ENCODE measurements around the gene S100A5.

Gene S100A5

DNA sequence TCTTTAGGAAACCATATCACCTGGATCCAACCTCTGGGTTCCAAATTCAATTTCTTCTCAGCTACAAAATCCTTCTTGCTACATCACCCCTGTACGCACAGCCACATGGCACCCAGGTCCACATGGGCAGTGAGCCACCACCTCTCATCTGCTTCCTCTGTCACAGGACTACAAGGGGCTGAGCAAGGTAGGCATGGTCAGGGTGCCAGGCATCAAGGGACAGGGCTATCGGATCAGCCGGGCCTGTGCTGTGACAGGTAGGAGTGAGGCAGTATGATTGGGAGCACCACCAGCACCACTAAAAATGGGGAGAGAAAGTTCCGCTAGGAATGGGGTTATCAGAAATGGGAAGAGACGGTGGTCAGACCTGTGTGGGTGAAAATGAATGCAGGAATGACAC is 34.3 kb downstream of the S100A5 start:
- no peak for DNase-seq

DNA sequence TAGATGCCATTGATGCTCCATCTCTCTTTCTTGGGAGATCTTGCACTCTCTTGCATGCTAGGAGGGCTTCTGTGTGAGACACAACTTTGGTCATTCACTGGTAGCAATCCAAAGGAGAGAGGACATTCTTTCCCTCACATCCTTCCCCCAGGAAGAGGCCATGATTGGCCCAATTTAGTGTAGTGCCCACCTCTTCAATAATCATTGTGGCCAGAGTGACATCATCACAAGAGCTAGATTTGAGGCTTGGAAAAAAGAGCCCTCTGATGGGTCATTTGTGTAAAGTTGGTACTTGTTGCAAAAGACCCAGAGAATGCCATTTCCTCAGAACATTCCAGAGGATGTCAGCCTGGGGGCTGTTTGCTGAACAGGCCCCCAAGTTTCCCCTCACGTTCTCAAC is 35.2 kb downstream of the S100A5 start:
- peak; percentile 32 for DNase-seq

DNA sequence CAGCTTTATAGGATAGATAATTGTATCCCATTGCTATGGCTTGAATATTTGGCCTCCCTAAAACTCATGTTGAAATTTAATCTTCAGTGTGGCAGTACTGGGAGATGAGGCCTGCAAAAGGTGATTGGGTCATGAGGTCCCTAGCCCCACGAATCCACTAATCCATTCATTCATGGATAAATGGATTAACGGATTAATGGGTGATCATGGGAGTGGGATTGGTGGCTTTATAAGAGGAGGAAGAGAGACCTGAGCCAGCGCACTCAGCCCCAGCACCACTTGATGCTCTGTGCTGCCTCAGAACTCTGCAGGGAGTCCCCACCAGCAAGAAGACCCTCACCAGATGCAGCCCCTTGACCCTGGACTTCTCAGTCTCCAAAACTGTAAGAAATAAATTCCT is 37.0 kb downstream of the S100A5 start:
- DNase-seq = no peak

DNA sequence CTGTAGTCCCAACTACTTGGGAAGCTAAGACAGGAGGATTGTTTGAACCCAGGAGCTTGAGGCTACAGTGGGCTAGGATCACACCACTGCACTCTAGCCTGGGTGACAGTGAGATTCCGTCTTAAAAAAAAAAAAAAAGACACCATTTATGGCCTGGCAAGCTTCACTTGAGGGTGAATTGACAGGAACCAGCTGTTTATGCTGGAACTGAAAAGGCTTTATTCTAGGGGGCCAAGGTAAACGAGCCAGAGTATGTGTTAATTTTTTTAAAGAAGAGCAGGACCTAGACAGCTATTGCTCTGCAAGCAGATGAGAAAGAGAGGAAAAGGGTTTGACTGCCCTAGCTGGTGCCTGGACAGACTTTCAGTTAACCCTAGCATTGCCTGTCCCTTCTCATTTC is 42.0 kb downstream of the S100A5 start:
- DNase-seq = no peak

DNA sequence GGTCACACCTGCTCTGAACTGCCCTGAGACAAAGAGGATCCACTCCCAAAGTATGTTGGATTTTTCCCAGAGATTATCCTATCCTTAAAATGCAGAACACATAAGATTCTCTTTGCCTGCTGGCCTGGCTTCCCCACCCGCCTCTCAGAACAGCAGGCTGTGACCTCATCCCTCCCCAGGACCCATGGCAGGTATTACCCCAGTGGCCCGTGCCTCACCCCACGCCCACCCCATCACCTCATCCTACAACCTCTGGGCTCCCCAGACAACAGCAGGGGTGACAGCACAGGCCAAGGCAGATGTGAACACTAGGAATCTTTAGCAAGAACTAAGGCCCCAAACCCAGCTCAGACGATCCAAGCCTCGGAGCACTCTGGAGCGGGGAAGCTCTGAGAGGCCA is 45.2 kb downstream of the S100A5 start:
- DNase-seq = no peak

DNA sequence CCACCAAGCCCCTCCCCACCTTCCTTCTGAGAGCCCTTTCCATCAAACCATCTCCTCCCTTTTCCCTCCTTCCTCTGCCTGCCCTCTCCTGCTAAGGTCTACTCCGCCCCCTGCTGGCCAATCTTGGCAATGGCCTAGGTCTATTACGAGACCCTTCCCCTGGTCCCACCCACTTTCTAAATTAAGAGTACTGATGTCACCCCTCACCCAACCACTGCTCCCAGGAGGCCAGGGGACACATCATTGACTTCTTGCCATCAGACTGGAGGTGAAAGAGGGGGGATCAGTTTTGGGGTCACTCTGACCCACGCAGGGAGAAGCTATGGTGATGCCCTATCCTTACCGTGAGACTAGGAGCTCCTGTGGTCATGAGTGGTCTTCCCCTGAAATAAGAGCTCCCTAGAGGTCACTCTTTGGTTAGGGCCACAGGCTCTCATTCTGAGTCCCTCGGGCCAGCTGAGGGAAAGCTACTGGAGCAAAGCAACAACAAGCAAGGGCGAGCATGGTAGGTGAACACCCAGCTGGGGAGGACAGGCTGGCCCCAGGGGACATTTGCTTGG is 45.7 kb downstream of the S100A5 start:
- peak; percentile 66 for DNase-seq

DNA sequence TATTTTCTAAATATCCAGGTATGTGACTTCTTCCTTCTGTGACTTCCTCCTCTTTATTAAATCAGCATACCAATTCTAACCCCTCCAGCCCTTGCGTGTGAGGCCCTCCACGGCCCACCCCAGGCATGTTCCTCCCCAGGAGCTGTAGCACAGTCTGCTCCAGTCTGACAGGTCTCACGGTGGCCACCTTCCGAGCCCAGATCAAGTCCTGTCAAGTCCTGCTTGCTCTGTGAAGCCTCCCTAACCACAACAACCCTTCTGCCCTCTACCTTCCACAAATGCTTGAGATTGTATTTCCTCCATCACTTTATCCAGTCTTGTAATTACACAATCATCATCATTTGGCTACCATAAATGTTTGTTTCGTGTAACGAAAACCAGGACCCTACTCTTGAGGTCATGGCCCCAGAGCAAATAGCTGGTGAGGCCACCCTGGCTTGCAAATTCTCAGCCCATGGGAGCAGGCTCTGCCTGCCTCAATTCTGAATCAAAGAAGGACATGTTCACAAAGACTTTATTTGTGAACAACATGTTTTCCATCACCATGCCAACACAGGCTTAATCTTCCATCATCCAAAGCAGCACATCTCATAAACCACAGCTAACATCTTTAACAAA is 47.3 kb downstream of the S100A5 start:
- no peak for DNase-seq

DNA sequence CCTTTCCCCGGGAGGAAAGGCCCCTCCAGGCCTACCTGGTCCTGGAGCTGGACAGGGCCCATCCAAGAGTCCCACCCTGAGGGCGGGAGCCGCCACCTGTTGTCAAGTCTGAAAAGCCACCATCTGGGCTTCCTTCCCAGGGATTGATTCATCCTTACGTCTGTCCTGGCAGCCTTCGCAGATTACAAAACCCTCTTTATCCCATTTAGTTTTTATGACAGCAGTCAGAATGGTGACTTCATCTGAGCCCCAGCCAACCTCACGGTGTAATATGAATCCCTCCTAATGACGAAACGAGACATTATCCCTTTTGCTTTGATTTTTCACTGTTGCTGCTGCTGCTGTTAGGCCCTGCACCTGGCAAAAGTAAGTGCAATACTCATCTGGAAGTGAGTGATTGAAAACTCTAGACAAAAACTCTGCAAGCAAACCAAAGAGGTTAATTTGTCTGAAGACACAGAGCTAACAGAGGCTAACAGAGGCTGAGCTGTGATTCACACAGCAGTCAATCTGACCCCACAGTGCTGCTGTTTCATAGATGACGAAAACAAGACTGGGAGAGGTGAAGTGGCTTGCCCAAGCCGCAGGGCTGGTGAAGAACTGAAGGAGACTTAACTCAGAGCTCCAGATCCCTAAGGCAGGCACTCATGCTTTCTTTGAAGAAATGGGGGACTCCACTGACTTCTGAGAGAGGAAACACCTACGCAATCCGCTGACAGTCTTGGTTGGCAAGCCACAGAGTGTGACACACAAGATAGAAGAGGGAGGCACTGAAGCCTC is 50.3 kb downstream of the S100A5 start:
- DNase-seq = peak; percentile 63

DNA sequence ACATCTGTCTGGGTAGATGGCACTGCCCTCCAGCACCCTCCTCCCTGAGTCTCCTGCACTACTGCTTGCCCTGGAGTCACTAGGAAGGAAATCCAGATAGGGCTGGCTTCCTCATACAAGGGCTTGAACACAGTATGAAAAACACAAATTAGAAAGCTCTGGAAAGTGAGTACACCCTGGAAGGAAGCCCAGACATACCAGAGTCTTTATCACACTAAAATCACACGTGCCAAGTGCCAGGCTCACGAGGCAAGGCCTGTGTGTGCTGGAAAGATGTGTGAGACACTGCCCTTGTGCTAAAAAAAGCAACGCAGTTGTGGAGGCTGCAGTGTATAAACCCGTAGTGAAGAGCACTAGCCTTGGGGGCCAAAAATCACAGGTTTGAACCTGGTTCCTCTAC is 52.0 kb downstream of the S100A5 start:
- DNase-seq = peak; percentile 70

DNA sequence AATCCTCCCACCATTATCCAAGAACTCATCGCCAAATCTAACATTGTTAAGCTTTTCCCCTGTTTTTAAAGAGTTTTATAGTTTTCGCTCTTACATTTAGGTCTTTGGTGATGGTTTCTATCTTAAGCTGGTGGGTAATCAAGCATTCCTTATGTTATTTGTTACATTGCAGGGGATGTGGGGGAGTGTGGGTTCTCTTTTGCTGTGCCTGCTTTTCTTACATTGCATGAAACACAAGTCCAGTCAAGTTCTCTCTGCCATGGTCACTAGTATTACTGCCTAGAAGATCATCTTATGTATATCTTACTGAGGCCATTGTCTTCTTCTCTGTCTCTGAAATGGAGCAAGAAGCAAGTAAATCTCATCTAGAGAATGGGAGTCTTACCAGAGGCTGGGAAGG is 53.0 kb downstream of the S100A5 start:
- DNase-seq = no peak

Measured in fibroblast of skin of scalp (primary cell).